Activated T-cell treated with anti-CD3 and anti-CD28 coated beads for 4 hours (primary cell): Measurements from ENCODE around the gene SLC10A1.
A peak's percentile ranks its signal among the peaks of the same experiment; 100 is the strongest.
"Not testable (repeated sequence)": the region's sequence is repeated elsewhere in the genome, so short reads cannot be mapped to it uniquely, and the experiment has no call there.

ENCODE experiments used
- DNase-seq: peaks from one replicate; pipeline ENCODE4 v3.0.0-alpha.2; 2020

The SLC10A1 gene

DNA sequence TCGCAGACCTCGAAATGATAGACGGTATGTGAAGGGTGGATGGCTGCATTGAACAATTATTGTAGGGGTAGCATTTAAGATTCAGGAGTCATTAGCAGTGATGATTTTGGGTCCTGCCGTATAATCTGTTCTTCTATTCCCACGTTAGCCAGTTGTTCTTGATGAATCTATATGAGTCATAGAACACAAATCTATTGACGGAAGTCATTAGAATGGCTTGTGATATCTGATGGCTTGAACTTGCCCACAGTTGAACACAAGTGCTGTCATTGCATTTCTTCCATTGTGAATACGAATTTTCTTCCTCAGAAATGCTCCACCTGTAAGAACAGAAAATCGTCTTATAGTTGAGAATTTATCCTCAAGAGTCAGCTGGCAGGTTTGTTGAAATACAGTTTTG is 28.2 kb downstream of the SLC10A1 start:
- DNase-seq, result no peak

DNA sequence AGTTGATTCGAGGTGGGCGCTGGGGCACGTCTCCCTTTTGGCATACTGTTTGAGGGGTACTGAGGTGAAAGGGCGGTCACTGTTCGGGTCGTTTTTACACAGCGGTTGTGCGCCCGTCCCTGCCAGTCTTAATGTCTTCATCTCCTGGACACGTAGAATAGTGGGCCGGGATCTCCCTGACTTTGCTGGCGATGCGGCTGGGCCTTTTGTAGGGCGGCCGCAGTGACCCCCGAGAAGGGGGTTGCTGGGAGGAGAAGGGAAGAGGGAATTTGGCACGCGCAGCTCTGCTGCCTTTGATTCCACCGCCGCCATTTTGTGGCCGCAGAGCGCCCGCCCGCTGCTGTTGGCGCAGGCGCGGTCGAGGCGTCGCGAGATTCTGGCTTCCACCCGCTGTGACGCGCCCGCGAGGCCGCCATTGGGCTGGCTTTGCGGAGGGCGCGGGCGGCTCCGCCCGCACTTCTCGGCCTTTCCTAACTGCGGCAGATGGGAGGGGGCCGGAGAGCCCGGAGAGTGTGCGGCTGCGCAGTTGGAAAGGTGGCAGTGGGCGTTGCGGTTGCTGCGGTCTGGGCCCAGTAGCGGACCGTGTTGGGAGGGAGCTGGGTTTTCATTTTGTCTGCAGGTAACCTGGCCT is 29.6 kb downstream of the SLC10A1 start:
- peak; percentile 79 for DNase-seq

DNA sequence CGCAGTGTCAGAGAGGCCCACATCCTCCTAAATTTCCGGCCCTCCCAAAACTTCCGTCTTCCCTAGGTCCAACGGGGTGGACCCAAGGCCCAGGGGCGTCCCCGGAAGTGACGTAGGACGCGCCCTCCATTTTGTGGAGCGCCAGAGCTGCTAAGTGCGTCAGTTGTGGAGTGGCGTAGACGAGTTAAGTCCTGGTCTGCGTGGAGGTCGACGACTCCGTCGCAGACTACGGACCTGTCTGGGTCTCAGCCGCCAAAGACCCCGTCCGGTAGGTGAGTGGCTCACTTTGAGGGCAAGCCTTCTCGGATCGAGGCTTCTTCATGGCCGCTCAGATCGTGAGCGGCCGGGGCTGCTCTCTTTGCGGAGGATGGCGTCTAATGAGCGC is 30.1 kb downstream of the SLC10A1 start, which contains the start of gene SRSF5:
SRSF5 (plus strand) TSS at position 159 of the 385 bp plus-strand sequence. CDS start 1,015 bp downstream, outside the sequence.
- DNase-seq, result peak; percentile 90

DNA sequence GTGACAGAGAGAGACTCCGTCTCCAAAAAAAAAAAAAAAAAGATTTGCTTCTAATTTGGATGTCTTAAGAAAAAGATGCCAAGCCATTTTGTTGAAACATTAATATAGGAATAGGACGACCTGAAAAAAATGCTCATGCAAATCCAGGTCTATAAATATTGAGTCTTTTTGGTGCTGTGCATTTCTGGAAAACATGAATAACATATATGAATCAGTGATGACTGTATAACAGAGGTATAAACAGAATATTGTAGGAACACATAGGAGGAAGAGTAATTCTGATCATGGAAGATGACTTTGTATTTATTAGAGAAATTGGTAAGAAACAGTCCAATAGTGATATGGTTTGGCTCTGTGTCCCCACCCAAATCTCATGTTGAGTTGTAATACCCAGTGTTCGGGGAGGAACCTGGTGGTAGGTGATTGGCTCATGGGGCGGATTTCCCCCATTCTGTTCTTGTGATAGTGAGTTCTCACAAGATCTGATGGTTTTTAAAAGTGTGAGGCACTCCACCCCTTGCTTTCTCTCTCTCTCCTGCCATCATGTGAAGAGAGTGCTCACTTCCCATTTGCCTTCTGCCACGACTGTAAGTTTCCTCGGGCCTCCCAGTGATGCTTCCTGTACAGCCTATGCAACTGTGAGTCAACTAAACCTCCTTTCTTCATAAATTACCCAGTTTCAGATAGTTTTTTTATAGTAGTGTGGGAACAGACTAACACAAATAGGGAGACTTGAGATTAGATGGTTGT is 33.1 kb downstream of the SLC10A1 start:
- no peak for DNase-seq

DNA sequence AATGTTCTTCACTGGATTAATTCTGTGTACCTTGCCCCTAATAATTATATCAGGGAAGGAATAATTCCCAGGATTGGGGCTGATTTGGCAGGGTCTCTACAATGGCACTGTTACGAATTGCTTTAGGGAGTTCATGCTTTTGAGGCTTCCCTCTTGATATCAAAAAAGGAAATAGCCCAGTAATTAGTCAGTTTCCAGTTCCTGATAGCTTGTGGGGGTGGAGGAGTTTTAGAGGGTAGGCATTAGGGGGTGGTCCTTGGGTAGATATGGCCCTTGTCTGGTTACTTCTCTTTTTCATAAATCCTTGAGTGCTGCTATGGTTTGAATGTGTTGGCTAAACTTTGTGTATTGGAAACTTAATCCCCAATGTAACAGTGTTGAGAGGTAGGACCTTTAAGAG is 36.2 kb downstream of the SLC10A1 start:
- DNase-seq, result no peak

DNA sequence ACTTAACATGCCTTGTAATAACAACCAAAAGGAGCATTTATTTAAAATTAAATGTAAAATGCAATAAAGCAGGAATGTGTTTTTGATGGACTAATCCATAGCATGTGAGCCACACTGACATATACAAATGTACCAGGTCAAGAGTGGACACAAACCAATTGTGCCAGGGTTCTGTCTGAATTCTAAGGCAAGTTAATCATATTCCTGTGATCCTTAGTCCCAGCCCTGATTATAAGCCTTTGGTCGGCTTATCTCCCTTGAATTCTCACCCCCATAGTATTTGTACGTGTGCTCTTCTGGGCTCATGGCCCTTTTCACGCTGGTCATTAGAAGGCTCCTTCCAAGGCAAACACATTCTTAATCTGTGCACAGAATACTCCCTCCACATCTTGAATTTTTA is 40.7 kb downstream of the SLC10A1 start:
- no peak for DNase-seq

DNA sequence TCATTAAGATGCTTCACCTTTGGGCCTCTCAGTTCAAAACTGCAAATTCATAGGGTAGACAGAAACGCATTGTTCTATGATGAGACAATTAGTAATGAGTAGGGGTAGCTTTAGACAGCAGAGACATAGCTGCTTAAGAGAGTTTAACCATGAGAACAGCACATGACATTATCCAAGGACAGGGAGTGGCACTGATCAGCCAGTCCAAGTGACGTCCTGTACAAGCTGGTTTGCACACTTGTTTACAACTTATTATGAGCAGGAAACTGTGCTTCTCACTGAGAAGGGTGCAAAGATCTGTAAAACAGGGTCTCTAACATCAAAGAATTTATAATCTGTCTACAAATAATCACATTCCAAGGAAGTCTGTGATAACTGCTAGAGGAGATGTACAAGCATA is 41.3 kb downstream of the SLC10A1 start:
- DNase-seq, result no peak

DNA sequence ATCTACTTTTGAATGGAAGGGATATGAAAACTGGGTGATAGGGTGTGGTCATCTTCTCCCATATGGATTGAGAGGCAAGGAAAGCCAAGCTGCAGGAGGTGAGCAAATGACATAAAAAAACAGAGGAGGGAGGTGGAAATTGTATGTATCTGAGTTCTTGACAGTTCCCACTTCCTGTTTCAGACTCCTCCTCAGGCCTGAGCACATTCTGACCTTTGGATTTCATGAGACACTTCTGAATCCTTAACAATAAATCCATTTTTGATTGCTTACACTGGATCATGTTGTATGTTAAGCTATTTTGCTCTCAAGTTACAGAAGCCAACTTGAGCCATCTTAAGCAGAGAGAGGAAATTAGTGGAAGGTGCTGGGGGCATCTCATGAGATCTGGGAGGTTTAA is 41.7 kb downstream of the SLC10A1 start:
- DNase-seq, result no peak

DNA sequence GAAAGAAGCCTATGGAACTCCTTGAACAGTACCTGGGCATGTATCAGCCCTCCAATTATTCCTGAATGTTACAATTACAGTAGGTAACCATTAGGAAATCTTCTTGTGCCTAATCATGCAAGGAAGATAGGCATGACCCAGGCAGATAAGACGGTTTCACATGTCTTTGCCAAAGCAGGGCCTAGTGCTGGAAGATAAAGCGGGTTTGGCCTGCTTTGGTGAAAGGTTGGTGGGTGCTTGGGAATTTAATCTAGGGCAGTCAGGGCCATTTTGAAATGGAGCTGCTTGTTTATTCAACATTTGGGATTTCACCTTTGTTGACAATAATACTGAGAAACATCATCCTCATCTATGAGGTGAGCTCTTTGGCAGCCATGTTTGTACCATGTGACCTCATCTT is 42.6 kb downstream of the SLC10A1 start:
- DNase-seq, result no peak

DNA sequence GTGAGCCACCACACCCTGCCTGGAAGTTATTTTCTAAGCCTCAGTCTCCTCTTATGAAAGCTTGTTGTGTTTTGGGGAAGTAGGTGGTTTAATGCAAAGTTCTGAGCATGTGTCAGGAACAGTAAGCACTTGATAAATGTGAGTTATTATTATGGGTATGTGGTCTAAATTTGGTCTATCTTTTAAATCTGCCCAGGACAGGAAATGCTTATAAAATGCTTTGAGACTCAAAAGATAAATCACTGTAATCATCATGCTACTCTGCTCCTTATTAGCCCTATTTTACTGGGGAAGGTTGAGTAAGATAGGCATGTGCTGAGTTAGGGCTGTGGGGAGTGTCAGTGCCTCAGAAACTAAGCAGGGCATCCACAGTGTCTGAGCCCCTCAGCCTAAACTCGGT is 43.2 kb downstream of the SLC10A1 start:
- no peak for DNase-seq

DNA sequence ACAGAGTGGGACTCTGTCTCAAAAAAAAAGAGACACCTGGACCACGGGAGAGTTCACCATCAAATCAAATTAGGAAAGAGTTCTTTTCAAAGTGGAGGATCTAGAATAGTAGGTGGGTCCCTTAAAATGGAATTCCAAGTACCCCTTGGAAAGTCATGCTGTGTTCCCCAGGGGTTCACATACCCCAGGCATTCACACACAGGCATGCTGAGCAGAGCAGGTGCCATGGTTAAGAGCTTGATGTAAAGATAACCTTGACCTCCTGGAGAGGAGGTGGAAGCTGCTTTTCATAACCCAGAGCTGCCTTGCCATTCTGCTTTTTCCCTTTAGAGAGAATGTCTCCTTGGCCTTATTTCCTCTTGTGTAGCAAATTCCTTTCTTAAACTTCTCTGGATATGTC is 44.3 kb downstream of the SLC10A1 start:
- DNase-seq, result no peak

DNA sequence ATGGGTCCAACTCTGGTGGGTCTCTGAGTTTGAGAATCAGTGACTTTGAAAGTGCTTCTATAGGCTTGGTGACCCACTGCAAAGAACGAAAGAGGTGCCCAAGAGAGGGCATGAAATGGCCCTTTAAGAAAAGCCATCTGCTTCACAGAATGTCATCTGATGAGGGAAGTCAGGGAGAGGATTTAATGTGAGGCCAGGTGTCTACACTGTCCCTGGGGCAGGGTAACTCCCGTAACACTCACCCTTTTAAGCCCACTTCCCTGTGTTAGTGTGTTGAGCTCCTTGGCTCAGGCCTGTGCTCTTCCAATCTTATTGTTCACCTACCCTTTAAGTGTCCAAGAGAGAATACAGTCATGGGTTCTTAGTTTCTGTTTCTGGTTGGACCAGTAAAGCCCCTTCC is 46.5 kb downstream of the SLC10A1 start:
- no peak for DNase-seq

DNA sequence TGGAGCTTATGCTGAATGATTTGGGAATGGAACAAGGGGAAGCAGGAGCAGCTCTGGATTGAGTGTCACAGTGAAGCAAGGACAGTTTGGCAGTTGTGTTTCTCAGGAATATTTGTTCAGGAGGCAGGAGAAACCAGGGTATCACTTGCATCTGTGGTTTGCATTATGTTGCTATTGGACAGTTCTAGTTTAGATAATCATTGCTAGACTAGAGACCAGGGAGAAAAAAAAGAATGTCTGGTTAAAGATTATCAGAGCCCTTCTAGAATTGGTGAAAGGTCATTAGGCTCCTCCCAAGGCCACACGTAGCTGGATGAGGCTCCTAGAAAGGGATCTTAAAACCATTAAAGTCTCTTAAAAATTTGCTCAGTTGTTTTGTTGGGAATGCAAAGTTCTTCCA is 47.1 kb downstream of the SLC10A1 start:
- DNase-seq, result no peak

DNA sequence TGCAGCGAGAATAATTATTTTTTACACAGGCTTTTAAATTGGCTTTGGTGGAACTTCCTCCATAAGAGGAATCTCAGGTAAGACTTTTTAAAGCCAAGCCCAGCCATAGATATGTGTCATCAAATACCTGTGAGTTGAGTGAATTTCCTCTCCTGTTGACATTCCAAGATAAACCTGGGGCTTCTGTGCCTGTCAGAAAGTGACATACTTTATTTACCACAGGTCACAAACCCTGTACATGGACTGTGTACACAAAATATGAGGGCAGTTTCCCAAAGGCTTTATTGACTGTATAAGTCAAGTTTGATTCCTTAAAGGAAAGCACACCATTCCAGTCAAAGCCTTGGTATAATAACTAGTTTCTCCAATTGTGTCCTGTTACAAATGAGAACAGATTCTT is 56.0 kb downstream of the SLC10A1 start:
- DNase-seq, result no peak

DNA sequence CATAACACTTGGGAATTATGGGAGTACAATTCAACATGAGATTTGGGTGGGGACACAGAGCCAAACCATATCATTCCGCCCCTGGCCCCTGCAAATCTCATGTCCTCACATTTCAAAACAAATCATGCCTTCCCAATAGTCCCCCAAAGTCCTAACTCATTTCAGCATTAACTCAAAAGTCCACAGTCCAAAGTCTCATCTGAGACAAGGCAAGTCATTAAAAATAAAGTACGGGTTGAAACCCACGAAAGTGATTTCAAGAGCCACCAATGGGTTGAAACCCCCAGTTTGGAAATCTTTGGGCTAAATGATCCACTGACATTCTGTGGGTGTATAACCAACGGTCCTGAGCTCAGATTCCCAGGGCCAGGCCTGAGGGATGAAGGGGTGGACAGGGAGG is 60.6 kb downstream of the SLC10A1 start:
- not testable (repeated sequence) for DNase-seq

DNA sequence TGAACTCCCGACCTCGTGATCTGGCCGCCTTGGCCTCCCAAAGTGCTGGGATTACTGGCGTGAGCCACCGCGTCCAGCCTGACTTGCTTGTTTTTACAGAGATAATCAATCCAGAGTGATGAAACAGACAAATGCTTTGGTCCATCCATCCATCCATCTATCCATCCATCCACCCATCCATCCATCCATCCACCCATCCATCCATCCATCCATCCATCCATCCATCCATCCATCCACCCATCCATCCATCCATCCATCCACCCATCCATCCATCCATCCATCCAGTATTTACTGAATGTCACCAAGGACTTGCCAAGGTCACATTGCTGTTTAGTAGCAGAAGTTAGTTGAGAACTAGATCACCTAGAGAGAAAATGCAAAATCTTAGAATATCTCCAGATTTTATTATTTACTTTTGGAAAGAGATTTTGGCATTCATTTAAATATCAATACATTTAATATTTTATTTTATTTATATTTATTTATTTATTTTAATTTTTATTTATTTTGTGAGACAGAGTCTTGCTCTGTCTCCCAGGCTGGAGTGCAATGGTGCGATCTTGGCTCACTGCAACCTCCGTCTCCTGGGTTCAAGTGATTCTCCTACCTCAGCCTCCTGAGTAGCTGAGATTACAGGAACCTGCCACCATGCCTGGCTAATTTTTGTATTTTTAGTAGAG is 65.0 kb downstream of the SLC10A1 start:
- not testable (repeated sequence) for DNase-seq

DNA sequence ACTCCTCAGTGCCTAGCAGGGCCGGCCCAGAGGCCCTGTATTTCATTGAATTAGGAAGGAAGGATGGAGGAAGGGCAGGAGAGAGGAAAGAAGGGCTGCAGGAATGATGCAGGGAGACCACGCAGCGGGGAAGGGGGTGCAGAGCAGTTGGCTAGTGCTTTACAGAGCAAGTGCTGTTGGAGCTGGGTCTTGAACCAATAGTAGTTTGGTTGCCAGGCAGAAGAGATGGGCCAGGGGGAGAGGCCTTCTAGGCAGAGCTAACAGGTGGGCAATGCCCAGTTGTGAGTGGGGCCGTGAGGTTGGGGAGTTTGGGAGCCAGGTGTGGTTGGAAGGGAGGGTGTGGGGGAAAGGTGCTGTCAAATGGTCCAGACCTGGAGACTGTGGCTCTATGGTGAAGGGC is 69.2 kb downstream of the SLC10A1 start:
- DNase-seq, result no peak

DNA sequence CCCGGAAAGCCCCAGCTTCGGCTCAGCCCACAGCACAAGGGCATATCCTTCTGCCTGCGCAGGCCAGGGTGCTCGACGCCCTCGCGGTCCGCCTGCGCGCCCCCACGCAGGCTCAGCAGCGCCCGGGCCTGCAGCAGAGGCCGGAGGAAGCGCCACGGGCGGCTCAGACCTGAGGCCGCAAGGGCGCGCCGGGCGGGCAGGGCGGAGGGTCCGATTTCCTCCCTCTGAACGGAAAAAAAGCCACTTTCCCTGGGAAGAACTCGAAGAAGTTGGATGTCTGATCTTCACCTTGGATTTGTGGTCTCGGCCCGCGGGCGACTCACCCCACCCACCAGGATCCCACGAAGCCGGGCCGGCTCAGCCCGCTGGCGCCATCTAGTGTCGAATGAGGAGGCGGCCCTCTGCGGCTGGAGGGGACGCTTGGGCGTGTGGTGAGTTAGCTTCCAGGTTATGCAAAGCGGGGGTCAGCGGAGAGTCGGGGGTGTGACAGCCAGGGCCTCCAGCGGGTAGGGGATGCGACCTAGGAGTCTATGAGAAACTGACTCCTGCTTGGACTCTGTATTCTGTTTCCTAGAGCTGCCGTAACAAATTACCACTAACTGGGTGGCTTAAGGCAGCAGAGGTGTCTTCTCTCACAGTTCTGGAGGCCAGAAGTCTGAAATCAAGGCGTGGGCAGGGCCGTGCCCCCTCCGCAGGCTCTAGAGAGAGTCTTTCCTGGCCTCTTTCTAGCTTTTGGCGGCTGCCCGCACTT is 70.1 kb downstream of the SLC10A1 start:
- peak; percentile 81 for DNase-seq
